GM18520 (cell line): Measurements from ENCODE around the gene PRRG2.

ENCODE experiments used
- ATAC-seq: cut with Tn5 transposase; IDR thresholded peaks from one replicate; pipeline ENCODE4 v1.9.1; 2021; ENCODE audit not compliant: unreplicated experiment

Gene PRRG2

GRCh38 chr19:49581007-49581508 lies at the start of gene PRRG2:
Gene PRRG2, plus strand, starts transcription at chr19:49581316. Its CDS starts 1,904 bp downstream, at chr19:49583220.
- ATAC-seq = no peak

- peak; percentile 68 for ATAC-seq
These were observed 47.3 kb upstream of the PRRG2 start for GRCh38 chr19:49533551-49534488.

- ATAC-seq = no peak
These were observed 46.3 kb upstream of the PRRG2 start for GRCh38 chr19:49534632-49535385.

- ATAC-seq = no peak
These were observed 44.1 kb upstream of the PRRG2 start for GRCh38 chr19:49536921-49537462.

GRCh38 chr19:49538643-49539042 lies 42.5 kb upstream of the PRRG2 start:
- ATAC-seq = no peak

- ATAC-seq = no peak
These were observed 41.7 kb upstream of the PRRG2 start for GRCh38 chr19:49539192-49539952.

GRCh38 chr19:49541914-49542313 lies 39.2 kb upstream of the PRRG2 start:
- ATAC-seq = no peak

- no peak for ATAC-seq
These were observed 38.7 kb upstream of the PRRG2 start for GRCh38 chr19:49542446-49542845.

GRCh38 chr19:49543032-49543431 lies 38.1 kb upstream of the PRRG2 start:
- ATAC-seq = no peak

GRCh38 chr19:49544154-49544553 lies 37.0 kb upstream of the PRRG2 start:
- no peak for ATAC-seq

GRCh38 chr19:49546825-49547565 lies 34.1 kb upstream of the PRRG2 start:
- ATAC-seq = no peak

- ATAC-seq = no peak
These were observed 32.1 kb upstream of the PRRG2 start for GRCh38 chr19:49549045-49549444.

GRCh38 chr19:49551531-49551930 lies 29.6 kb upstream of the PRRG2 start:
- no peak for ATAC-seq

GRCh38 chr19:49552749-49553148 lies 28.4 kb upstream of the PRRG2 start:
- no peak for ATAC-seq

GRCh38 chr19:49553451-49554271 lies 27.5 kb upstream of the PRRG2 start:
- no peak for ATAC-seq

GRCh38 chr19:49554701-49555181 lies 26.4 kb upstream of the PRRG2 start:
- ATAC-seq = no peak

GRCh38 chr19:49555600-49556411 lies 25.3 kb upstream of the PRRG2 start:
- ATAC-seq = no peak
